NB4 (cell line): ENCODE results near the gene RNPEP.
A peak's percentile ranks its signal among the peaks of the same experiment; 100 is the strongest.

Experiments used
- DNase-seq: peaks from one replicate; pipeline ENCODE4 v3.0.0; 2010; ENCODE audit warnings: low read depth
- H3K4me3 ChIP-seq: one replicate; pipeline ENCODE4 v1.5.1; 2011; ENCODE audit warnings: mild to moderate bottlenecking, low read depth, low read length, moderate library complexity
- CTCF ChIP-seq: IDR thresholded peaks from one replicate; pipeline ENCODE4 v1.5.1; 2012; ENCODE audit warnings: low read depth, low read length
- MAX ChIP-seq: IDR thresholded peaks from 2 replicates; pipeline ENCODE4 v1.6.1; 2011; ENCODE audit warnings: low read depth, low read length
- MYC ChIP-seq: IDR thresholded peaks from 2 replicates; pipeline ENCODE4 v1.6.1; 2011; ENCODE audit warnings: low read depth, low read length
- POLR2A ChIP-seq: IDR thresholded peaks from 2 replicates; pipeline ENCODE4 v1.6.1; 2011; ENCODE audit warnings: mild to moderate bottlenecking; ENCODE audit not compliant: insufficient read length; ENCODE audit errors: extremely low read depth

The RNPEP gene

GRCh38 chr1:201945157-201945556 is 37.3 kb upstream of the RNPEP start:
- H3K4me3 ChIP-seq = no peak overlapping the region
- DNase-seq = no peak
- TF ChIP-seq MAX (no peak), MYC (no peak), POLR2A (no peak), CTCF (no peak)

- H3K4me3 ChIP-seq = no peak overlapping the region
- no peak for TF ChIP-seq MAX
- no peak for TF ChIP-seq MYC
- TF ChIP-seq CTCF = no peak
- TF ChIP-seq POLR2A = no peak
- DNase-seq = no peak
Observed at GRCh38 chr1:201945863-201946223, 36.6 kb upstream of the RNPEP start.

- DNase-seq = peak; percentile 10
- H3K4me3 ChIP-seq = no peak within 1 kb of the TSS
- TF ChIP-seq MAX = no peak
- no peak for TF ChIP-seq MYC
- no peak for TF ChIP-seq POLR2A
- no peak for TF ChIP-seq CTCF
Observed at GRCh38 chr1:201946224-201946908, 36.1 kb upstream of the RNPEP start, which contains the start of gene LMOD1. Gene LMOD1, minus strand, starts transcription at chr1:201946548. Its CDS starts 208 bp downstream, at chr1:201946340.

- TF ChIP-seq MAX = no peak
- TF ChIP-seq MYC = no peak
- no peak for DNase-seq
- no peak overlapping the region for H3K4me3 ChIP-seq
Observed at GRCh38 chr1:201947697-201948008, 34.8 kb upstream of the RNPEP start.

- TF ChIP-seq POLR2A (no peak), CTCF (no peak)
- DNase-seq = no peak
- H3K4me3 ChIP-seq = no peak overlapping the region
Observed at GRCh38 chr1:201949491-201949890, 33.0 kb upstream of the RNPEP start.

GRCh38 chr1:201954263-201955008 is 28.0 kb upstream of the RNPEP start:
- DNase-seq = no peak
- H3K4me3 ChIP-seq = peak overlapping the region; percentile 100
- no peak for TF ChIP-seq CTCF
- no peak for TF ChIP-seq MAX
- no peak for TF ChIP-seq MYC
- no peak for TF ChIP-seq POLR2A
